ENCODE data around the gene RAB40C.
"Not testable (repeated sequence)": the region's sequence is repeated elsewhere in the genome, so short reads cannot be mapped to it uniquely, and the experiment has no call there.

Gene RAB40C

DNA sequence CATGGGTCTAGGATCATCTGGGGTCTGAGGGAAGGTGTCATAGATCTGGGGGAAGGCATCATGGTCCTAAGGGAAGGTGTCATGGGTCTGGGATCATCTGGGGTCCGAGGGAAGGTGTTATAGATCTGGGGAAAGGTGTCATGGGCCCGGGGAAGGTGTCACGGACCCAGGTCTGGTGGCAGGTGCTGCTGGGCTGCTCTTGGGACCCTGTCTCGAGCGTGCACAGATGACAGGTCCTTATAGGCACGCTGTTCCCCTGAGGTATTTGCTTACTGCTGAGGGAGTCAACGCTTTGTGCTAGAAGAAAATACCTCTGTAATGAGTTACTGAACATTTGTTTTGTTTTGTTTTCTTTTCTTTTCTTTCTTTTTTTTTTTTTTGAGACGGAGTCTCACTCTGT is 1.4 kb downstream of the RAB40C start:
- no peak for DNase-seq

DNA sequence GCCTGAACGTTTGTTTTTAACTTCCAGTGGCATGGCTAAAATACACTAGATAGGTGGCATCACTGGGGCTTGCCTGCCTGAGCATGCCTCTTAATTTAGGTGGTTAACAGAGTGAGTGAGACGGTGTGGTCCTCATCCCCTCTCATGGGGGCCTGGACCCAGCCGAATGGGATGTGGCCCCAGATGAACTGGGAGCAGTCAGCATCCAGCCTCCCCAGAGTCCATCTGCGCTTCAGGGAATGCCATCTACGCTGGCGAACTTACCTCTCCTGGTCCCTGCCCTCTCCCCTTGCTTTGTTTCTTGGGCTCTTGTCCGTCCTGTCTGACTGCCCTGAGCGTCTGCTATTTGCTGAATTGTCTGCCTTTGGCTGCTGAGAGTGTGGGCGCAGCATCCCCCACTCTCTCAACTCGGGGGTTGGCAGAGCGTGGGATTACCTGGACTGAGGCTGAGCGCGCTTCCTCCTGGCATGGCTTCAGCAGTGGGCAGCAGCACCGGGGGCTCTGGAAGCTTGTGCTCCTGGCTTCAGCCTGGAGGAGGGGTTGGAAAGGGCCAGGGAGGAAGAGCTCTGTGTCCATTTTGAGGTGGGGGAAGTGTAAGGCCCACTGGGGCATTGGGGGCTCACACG is 2.1 kb downstream of the RAB40C start:
- DNase-seq = no peak

DNA sequence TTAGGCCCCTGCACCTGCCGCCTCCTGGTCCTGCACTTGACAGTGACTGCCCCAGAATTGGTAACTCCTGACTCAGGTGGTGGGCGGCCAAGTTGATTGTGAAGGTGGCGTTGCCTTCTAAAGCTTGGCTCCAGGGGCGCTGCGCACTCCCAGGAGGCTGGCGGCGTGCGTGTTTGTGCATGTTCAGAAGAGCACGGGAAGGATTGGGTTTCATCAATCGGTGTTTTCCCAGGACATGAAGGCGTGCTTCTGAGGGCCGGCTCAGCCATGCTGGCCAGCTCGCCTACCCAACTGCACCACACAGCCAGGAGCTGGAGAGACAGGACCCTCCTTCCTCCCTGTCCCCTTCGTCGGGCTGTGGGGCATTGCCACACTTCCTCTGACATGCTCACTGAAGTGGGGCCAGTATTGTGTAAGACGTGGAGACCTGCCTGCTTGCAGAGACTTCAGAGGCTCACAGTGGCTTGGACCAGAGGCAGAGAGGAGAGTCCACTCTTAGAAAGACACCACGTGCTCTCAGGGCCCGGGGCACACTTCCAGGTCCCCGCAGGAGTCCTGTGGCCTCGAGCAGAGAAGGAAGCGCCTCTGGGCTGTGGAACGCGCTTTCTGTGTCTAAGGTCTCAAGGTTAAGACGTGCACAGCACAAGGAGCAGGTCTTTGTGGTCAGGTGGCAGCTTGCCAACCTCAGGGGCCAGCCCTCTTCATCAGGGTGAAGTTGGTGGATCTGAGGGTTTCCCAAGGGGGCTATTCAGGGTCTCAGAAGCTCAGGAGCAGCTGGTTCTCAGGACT is 2.8 kb downstream of the RAB40C start:
- DNase-seq = no peak

DNA sequence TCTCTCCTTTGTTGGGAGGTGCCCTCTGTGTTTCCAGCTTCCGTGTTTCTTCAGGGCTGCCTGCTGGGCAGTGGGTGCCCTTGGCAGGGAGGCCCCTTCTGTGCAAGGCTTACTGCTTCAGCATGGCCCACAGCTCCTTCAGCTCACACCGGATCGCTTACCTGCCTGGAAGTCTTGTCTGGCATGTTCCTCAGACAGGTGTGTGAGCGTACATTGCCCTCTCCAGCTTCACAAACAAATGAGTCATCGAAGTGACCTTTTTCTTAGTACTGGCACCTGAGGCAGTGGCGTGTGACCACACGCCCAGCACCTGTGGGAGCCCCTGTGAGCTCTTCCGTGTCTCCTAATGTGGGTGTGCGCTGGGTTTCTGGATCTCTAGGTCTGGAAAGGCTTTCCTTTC is 3.5 kb downstream of the RAB40C start:
- no peak for DNase-seq

DNA sequence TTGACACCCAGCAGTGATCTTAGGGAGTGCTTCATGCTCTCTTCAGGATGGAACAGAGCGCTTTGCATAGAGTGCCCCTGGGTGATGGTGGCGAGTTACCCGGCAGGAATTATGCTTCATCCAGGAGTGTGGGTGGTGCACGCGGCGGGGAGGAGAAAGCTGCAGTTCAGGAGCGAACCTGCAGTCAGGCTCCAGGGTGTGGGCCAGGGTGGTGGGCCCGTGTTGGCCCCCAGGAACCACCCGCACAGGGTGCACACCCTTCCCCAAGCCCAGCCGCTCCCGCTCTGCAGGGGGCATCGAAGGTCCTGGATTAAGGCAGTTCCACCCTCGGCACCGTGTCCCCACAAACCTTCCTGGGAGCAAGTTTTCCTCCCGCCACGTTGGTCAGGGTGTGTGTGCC is 3.9 kb downstream of the RAB40C start:
- no peak for DNase-seq

DNA sequence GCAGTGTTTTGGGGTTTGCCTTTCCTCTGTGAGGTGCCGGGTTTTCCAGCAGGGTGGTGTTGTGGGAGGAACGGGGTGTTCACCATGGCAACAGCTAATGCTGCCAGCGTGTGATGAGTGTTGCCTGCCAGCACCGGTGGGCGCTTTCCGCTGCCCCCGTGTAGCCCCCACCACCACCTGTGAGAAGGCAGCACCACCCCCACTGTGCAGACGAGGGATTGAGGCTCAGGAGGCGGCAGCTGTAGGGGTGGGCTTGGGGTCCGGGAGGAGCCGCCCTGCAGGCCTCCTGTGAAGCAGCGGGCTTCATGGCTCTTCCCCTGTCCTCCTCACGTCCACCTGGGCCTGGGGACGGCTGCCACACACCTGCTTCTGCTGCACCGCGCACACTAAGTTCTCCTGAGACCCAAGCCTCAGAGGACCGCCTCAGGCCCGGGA is 5.2 kb downstream of the RAB40C start:
- DNase-seq = no peak

DNA sequence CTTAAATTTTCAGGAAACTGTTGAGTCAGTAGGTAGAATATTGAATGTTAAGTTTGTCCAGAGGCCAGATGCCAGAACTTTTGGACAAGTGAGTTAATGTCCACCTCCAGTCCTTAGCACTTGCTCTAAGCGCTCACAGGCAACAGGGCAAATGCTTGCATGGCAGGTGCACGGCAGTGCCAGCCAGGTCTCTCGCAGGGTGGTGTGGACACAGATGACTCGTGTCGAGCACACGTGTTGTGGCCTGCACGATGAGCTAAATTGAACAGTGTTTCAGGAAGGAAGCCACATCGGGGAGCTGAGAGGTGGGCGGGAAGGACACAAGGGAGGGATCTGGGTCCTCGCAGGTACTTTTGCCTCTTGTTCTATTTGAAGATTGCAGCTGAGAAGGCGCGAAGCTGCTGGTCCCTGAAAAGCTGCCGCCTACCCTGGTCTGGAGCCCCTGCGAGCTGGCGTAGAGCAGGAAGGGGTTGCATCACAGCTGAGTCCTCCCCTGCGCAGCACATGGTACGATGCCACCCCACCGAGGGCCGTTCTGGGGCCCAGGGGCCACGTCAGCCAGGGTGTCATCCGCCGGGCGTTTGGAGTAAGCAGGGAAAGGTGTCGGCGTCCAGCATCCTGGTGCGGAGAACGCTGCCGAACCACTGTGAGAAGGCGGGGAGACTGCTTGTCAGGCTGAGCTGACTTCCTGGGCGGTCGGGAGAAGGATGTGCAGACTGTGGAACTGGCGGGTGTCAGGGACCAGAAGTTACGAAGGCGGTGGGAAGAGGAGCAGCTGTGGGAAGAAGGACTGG is 6.3 kb downstream of the RAB40C start:
- no peak for DNase-seq

DNA sequence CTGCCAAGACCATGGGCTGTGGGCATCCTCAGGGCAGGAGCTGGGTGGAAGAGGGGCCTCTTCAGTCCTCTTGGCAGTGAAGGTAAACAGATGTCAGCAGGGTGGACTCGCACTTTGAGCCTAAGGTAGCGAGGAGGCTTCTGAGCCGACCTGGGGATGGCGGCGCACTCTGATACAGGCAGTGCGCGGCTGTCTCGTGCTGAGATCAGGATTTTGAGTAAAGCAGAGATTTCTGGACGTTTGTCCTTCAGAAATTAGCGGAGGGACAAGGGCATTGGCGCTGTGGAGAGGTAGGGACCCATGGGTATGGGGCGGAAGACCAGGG is 6.8 kb downstream of the RAB40C start:
- DNase-seq = no peak

DNA sequence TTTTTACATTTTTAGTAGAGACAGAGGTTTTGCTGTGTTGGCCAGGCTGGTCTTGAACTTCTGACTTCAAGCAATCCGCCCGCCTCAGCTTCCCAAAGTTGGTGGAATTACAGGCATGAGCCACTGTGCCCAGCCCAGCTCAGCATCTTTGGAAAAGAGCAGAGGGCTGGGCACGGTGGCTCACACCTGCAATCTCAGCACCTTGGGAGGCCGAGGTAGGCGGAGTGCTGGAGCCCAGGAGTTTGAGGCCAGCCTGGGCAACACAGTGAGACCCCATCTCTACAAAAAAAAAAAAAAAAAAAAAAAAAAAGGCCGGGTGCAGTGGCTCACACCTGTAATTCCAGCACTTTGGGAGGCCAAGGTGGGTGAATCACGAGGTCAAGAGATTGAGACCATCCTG is 7.8 kb downstream of the RAB40C start:
- not testable (repeated sequence) for DNase-seq

DNA sequence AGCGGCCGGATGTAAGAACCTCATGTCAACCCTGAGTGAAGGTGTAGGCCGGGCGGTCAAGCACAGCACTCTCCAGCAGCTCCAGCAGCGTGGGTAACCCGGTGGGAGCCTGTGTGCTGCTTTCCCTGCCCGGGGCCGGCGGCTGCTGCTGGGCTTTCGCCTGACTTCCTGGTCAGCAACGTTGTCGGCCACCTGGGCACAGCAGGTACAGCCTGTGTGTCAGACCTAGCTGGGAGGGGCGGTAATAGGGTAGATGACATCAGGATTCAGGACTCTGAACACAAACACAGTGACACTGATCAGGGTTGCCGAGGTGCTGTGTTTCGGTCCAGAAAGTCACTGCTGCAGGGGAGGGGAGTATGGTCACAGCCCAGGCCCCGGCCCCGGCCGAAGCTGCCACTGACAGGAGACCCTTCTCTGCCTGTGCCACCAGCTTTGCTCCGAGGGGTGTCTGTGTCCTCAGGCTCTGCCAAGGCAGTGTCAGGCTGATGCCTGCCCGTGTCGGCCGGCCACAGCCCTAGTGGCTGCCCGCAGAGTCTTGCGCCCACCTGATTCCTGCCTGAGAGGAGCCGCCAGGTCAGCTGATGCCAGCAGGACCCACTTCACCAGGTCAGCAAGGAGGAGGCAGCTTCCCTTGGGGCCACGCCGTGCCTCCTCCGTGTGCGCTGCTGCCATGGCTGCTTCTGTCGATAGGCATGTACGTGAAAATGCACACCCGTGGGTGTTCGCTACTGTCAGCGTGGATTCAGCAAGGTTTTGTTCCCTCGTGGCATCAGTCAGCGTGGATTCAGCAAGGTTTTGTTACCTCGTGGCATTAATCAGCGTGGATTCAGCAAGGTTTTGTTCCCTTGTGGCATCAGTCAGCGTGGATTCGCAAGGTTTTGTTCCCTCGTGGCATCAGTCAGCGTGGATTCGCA is 9.2 kb downstream of the RAB40C start:
- no peak for DNase-seq

DNA sequence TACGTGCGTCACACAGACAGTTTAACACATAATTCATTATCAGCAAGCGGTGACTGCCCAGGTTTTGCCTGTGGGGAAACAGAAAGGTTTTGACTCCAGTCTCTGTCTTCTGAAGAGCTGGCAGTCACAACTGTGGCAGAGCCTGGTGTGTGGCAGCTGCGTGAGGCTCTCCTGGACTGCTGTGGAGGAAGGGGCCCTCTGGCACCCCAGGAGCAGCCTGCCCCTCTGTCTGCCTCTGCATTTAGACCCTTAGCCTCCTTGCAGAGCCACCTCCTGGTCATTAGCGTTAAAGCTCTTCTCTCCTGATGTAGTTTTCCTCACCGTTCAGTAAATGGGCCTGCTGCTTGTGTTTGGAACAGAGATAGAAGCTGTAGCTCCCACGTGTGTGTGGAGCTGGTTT is 10.9 kb downstream of the RAB40C start:
- DNase-seq = no peak

DNA sequence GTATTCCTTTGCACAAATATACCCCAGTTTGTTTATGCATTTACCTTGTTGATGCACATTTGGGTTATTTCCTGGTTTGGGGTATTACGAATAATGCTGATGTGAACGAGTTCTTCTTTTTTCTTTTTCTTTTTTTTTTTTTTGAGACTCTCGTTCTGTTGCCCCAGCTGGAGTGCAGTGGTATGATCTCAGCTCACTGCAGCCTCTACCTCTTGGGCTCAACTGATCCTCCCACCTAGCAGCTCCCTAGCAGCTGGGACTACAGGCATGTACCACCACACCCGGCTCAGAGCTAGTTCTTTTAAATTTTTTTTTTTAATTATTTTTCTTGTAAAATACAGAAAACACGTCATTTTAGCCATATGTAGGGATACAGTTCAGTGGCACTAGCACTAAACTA is 14.1 kb downstream of the RAB40C start:
- no peak for DNase-seq

DNA sequence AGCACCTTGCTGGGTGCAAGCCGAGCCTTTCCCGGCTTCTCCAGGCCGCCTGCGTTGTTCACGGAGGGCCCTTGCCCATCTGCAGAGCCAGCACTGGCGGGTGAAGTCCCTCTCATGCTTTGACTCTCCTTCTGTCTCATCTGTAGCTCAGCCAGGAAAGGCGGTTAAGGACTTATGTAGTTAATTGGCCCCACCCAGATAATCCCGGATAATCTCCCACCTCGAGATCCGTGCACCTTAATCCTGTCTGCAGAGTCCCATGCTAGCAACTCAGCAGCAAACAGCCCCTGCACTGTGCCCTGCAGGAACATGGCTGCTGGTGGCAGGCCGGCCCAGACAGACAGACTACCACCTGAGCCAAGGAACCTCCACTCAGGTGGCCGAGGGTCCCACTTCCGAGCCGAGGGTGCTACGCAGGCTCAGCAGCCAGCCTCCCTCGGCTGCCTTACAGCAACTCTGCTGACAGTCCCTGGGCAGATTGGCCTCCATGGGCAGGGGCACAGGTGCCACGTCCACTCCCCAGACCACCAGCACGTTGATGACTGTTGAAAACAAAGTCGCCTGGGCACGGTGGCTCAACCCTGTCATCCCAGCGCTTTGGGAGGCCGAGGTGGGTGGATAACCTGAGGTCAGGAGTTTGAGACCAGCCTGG is 16.9 kb downstream of the RAB40C start:
- no peak for DNase-seq

DNA sequence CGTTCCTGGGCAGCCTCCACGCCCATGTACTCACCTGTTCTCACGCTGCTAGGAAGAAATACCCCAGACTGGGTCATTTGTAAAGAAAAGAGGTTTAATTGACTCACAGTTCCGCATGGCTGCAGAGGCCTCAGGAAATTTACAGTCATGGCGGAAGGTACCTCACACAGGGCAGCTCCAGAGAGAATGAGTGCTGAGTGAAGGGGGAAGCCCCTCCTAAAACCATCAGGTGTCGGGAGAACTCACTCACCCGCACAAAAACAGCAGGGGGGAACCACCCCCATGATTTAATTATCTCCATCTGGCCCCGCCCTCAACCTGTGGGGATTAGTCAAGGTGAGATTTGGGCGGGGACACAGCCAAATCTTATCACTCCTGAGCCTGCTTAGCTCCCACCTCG is 18.2 kb downstream of the RAB40C start:
- no peak for DNase-seq

DNA sequence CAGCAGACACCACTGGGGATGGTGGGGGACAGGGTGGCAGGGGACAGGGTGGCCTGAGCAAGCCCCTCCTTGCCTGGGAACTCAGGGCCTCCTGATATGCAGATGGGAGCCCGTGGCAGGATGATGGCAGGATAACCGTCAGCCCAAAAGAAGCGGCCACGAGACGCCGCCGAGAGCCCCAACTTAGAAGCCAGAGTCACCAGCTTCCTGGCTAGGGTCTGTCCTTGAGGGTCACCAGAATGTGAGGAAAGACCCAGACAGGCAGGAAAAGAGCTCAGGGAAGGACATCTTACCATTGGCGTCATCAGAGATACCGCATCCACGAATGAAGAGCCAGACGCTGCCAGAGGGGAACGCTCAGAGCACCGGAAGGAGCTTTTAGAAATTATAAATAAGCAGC is 19.4 kb downstream of the RAB40C start:
- DNase-seq = no peak

DNA sequence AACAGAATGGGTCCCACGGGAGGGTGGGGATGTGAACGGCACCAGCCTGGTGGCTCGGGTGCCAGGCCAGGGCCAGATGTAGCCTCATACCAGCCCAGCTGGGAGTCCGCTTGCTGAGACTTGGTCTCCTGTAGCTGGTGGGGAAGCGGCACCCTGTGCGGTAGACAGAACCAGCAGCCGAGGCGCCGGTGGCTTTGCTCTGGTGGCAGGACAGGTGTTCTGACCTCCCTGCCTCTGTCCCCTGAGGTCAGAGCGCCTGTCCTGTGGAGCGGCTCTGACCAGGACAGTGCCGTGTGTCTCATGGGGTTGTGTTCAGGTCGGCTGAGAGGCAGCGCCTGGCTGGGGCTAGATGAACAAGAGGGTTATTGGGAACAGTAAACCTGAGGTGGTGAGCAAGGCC is 20.1 kb downstream of the RAB40C start:
- DNase-seq = no peak

DNA sequence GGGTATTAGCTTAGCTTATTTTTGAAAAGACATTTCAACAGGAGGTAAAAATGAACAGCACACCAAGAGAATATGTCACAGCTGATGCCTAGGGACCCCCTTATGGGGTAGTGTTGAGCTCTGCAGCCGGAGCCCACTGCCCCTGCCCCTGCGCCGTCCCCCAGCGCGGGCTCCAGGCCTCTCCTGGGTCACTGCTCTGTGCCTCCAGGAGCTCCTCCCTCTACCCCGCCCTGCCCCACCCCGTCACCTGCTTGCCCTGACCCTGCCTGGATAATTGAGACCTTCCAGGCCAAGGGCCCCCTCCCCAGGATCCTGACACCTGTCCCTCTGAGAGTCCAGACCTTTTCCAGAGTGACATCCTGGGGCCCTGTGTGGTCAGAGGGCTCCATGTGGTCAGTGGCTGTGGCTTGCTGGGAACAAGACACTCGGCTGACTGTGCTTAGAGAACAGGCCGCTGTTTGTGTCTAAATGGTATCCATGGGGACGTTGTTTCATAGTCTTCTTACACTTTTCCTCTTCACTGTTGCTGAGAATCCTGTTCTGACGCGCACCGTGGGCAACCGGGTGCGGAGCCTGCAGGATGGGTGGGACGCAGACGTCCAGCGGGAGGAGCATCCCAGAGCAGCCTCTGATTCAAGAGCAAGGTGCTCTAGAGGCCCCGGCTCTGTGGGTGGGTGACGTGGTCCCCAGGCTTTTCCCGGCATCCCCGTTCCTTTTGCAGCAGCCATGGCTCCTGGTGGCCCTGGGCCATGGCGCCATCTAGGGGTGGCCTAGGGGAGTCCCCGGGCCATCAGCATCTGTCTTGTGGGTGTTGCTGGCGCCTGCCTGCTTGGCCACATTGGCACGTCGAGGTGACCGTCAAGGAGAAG is 20.9 kb downstream of the RAB40C start:
- DNase-seq = no peak

DNA sequence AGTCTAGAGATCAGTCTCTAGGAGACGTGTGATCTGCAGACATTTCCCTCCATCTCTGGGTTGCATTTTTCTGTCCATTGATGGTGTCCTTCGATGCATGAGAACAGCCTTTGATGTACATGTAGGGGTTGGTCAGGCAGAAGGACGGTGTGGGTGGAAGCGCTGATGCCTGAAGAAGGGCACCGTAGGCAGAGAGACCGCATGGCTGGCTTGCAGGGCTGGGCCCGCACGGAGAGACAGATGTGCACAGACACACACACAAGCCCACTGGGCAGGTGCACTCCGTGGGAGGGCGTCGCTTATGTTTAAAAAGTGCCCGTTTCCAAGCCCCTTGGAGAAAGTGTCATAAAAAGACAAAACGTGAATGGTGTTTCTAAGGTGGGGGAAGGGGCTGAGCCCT is 25.3 kb downstream of the RAB40C start:
- DNase-seq = no peak

DNA sequence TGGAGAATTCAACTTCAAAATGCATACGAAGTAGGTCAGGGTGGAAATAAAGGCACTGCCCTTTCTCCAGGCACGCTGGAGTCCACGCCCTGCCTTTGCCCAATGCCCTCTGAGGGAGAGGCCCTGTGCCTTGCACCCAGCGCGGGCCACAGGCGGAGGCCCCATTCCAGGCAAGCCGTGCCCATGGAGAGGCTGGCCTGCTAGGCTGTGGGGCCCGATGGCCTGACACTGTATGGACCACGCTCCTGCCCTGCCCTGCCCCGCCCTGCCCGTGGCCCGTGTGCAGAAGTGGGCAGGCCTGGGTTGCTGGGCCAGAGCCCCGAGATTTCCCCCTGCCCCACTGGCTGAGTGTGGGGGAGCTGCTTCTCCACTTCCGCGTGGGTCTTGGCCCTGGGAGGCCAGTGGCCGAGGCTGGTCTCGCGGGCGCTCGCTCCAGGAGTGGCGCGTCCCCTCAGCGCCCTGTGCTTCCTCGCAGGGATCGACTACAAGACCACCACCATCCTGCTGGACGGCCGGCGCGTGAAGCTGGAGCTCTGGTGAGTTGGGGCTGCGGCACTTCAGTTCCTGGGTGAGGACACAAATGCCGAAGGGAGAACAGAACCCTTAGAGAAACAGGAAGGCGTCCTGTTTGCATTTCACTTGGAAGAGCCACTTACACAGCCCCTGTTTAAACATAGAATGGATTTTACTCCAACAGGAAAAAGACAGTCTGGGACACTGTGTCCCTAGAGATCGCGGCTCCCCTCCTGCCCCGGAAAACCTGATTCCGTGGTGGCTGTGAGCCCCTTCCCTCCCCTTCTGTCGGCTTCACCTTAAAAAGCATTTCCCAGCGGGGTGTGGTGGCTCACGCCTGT is 27.1 kb downstream of the RAB40C start:
- DNase-seq = no peak

DNA sequence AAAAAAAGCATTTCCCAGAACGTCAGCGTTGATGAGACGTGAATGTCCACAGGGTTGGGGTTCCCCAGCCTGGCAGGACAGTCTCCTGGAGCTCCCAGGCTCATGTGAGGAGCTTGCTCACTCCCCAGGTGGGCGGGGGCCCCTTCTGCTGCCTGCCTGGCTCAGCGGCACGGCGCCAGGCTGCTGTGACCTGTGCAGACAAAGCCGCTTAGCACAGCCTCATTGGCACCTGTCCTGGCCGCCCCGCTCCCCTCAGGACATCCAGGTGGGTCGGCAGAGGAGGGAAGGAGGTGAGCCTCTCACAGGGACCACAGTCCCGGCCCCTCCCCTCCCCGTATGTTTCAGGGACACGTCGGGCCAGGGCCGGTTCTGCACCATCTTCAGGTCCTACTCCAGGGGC is 28.0 kb downstream of the RAB40C start:
- no peak for DNase-seq
